Measurements from ENCODE around the gene TOM1L2.

Gene TOM1L2

DNA sequence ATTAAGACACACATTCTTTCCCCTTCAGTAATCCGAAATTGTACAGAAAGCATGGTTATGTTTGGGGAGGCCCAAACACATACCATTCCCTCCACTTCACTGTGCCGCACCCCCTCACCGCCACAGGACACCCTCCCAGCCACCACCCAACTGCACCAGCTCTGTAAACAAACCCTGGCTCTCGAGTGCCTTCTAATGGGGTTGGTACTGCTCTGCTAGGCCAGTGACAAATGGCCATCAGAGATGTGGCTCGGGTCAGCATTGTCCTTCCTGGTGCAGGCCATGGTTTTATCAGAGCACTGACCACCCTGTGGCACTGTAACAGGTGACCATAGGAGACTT lies 111.5 kb downstream of the TOM1L2 start:
- Mint-ChIP-seq H3K4me3 (no peak overlapping the region), H3K36me3 (no peaks in the 10 kb centered on the region), H3K4me1 (peaks cover 7% of the 10 kb centered on the region), H3K27ac (no peak overlapping the region), H3K27me3 (no peaks in the 10 kb centered on the region), H3K9me3 (no peaks in the 10 kb centered on the region)
- no peak for ATAC-seq

DNA sequence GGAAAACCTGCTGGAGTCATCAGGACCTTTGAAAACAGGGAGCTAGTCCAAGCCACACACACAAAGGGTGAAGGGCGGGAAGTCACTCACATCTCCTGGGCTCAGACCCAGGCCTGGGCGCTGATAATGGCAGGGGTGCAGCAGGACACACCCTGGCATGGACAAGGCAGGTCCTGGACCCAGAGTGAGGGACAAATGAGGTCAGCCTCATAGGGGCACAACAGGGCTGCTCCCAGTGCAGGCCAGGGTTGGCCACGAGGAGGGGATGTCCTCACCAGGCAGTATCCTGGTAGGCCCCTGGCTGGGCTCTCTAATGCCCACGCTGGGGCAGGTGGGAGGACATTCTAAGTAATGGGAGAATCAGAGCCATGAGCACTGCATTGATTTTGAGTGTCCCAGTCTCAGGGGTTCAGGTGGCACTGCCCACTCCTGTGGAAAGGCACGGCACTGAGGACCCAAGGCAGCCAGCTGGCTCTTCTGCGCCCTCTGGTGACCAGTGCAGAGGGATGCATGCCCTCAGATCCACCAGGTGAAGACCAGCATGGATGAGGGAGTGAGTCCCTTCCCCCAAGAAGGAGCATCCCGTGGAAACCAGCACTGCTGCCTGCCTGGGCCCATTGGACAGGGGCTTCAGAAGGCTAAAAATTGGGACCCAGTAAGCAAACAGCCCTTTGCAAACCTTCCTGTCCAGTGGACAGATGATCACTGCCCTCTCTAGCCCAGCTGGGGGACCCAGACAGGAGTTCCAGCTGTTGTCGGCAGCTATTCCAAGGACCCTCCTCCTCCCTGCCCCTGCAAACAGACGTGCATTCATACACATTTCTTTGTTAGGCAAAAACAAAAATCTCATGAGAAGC lies 112.1 kb downstream of the TOM1L2 start:
- Mint-ChIP-seq H3K4me1 (peaks cover 7% of the 10 kb centered on the region), H3K36me3 (no peaks in the 10 kb centered on the region), H3K27ac (no peak overlapping the region), H3K4me3 (no peak overlapping the region), H3K9me3 (no peaks in the 10 kb centered on the region), H3K27me3 (no peaks in the 10 kb centered on the region)
- ATAC-seq: peak; percentile 88

DNA sequence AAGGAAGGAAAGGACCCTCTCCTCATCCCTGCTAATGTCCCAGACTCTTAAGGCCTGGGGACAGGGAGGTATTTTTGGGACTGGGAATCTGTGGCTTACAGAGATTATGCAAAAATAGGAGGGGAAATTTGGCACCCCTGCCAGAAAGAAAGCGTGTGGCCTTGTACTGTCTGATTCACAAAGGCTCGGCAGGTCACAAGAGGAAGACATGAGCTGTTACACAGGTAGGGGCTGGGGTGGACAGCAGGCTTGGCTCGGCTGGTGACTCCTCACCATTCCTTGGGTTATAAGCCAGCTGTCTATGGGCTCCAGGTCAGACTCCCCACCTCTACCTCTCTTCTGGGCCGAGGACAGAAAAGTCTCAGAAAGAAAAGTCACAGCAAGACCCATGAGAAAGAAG lies 114.7 kb downstream of the TOM1L2 start:
- no peak for ATAC-seq
- no peaks in the 10 kb centered on the region for H3K27me3 Mint-ChIP-seq
- H3K9me3 Mint-ChIP-seq: no peaks in the 10 kb centered on the region
- no peaks in the 10 kb centered on the region for H3K4me1 Mint-ChIP-seq
- H3K4me3 Mint-ChIP-seq: no peak overlapping the region
- H3K36me3 Mint-ChIP-seq: no peaks in the 10 kb centered on the region
- no peak overlapping the region for H3K27ac Mint-ChIP-seq

DNA sequence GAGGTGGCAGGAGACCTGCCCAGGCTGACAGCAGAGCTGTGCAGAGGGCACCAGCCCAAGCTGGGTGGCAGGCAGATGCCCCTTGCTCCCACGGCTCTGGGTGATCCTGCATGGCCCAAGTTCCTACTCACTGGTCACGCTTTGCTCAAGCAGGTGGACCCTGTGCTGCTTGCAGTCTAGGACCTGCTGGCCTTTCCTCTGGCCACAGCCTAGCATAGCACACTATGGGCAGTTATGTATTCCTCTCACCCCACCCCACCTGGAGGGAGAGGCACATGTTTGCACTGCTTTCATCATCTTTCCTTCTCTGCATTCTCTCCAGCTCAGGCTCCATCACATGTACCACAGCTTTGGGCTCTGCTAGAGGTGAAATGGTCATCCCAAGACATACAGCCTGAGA lies 115.8 kb downstream of the TOM1L2 start:
- H3K27ac Mint-ChIP-seq: no peak overlapping the region
- H3K36me3 Mint-ChIP-seq: no peaks in the 10 kb centered on the region
- H3K4me3 Mint-ChIP-seq: no peak overlapping the region
- H3K27me3 Mint-ChIP-seq: no peaks in the 10 kb centered on the region
- no peak for ATAC-seq
- H3K4me1 Mint-ChIP-seq: peaks cover 2% of the 10 kb centered on the region
- no peaks in the 10 kb centered on the region for H3K9me3 Mint-ChIP-seq

DNA sequence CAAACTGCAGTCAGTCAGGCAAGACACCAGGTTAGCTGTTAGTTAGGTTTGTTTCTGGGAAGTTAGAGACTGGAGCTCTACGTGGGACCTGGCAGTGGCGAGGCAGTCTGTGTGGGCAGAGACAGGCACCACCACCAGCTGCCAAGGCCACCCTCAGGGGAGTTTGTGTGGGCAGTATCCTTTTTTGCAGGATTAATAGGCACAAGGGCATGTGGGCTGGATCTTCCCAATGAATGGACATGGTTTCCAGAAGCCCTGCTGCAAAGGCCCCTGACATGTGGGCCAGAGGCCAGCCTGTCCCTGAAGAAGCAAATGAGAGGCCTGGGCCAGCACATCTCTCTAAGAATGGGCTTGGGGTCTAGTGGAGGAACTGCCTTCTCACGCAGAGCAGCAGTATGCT lies 116.2 kb downstream of the TOM1L2 start:
- Mint-ChIP-seq H3K4me1 (peaks cover 6% of the 10 kb centered on the region), H3K4me3 (no peak overlapping the region), H3K27me3 (no peaks in the 10 kb centered on the region), H3K36me3 (no peaks in the 10 kb centered on the region), H3K9me3 (no peaks in the 10 kb centered on the region), H3K27ac (no peak overlapping the region)
- no peak for ATAC-seq

DNA sequence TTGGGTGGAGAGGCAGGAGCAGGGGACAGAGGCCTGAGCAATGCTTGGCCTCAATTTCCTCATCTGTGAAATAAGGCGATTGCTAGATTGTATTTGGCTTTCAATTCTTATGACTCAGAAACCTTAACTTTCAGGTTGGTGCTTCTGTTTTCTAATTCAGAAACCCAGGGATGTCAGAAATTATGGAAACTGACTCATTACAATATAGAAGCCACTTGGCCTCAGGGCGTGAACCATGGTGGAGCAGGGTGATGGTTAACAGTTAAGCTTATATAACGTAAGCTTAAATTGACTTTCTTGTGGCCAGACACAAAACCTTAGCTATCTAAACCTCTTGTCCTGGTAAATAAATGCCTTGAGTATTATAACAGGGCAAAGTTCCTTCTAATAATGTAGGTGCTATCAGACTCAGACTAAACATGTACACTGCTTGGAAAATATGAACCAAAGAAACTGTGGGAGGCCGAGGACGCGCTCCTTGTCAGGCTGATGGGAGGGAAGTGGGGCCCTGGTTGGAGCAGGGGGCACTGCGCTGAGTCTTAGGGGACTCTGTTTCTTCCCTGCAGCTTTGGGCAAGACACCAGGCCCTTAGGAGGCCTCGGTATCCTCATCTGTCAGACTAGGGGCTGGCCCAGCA lies 118.3 kb downstream of the TOM1L2 start:
- Mint-ChIP-seq H3K4me1 (peaks cover 23% of the 10 kb centered on the region), H3K36me3 (no peaks in the 10 kb centered on the region), H3K9me3 (no peaks in the 10 kb centered on the region), H3K27me3 (no peaks in the 10 kb centered on the region), H3K4me3 (no peak overlapping the region), H3K27ac (no peak overlapping the region)
- no peak for ATAC-seq

DNA sequence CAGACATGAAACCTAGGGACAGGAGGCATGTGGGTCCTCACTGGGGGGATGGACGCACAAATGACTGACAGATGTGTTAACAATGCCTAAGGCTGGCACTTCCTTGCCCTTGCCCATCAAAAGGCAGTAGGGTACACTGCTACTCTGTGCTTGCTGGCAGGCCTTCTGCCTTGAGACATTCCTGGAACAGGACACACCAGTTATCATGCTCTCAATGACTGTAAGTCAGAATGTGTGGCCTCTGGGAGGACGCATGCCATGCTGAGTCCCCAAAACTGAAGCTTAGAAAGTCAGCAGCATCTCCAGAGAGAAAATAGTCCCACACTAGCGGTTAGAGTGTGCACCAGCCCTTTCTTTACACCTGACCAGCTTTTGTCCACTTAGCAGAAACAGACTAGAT lies 119.3 kb downstream of the TOM1L2 start:
- H3K4me3 Mint-ChIP-seq: no peak overlapping the region
- no peaks in the 10 kb centered on the region for H3K9me3 Mint-ChIP-seq
- H3K4me1 Mint-ChIP-seq: peaks cover 31% of the 10 kb centered on the region
- H3K27ac Mint-ChIP-seq: no peak overlapping the region
- no peaks in the 10 kb centered on the region for H3K27me3 Mint-ChIP-seq
- no peaks in the 10 kb centered on the region for H3K36me3 Mint-ChIP-seq
- no peak for ATAC-seq

DNA sequence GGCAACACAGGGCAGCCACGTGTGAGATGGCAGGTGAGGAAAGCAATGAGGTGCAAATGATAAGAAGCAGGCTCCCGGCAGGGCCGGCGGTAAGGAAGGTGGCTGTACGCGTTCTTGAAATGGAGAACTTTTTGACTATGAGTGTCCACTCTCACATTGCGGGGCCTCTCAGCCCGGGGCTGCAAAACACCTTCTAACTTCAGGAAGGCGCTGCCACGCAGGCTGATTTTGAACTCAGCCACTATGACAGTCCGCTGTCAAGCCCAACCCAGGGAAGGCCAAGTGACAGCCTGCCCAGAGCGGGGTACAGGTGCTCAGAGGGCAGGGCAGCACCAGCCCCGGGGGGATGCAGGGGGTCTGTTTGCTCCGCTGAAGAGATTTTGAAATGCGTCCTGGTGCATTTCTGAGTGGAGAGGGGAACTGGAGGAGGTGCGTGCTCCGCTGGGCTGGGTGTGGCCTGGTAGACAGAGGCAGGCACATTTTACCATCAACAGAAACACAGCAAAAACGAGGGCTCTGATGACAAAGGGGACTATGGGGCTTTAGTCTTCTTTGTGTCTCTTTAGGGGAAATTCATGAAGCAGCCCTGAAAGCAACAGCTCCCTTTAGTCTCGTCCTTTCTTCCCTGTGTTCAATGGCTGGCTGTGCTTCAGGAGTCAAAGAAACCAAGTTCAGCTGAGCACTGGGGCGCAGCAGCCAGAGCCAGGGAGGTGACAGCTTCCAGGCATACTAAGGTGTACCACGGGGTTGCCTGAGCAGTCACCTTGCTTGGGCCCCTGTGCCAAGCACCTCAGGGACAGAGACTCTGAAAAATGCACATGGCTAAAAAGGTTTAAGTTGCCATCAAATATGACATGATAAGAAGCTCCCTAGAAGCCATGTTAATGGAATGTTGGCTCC lies 120.8 kb downstream of the TOM1L2 start:
- no peak overlapping the region for H3K27ac Mint-ChIP-seq
- no peak for ATAC-seq
- peaks cover 31% of the 10 kb centered on the region for H3K4me1 Mint-ChIP-seq
- H3K4me3 Mint-ChIP-seq: no peak overlapping the region
- no peaks in the 10 kb centered on the region for H3K9me3 Mint-ChIP-seq
- H3K27me3 Mint-ChIP-seq: no peaks in the 10 kb centered on the region
- no peaks in the 10 kb centered on the region for H3K36me3 Mint-ChIP-seq

DNA sequence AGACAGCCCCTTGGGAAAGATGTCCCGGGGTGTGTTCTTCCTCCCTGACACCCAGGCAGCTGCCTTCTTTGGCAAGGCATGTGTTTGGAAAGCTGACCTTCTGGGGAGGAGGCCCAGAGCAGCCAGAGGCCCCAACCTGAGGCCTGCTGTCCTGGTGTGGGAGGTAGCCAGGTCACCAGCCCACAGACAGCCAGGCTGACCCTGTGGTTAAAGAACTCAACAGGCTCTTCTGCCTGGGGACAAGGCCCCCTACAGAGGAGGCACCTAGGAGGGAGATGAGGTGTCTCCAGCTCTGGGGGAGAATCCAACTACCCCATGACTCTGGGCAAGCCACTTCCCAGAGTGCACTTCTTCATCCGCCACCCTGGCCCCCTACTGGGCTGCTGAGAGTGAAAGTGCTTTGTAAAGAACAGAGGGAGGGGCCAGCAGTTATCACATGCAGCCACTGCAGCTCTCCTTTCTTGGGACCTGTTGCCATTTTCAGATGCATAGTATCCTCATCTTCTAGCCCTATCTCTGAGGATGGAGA lies 122.3 kb downstream of the TOM1L2 start:
- H3K27ac Mint-ChIP-seq: peak overlapping the region; percentile 71
- H3K4me3 Mint-ChIP-seq: no peak overlapping the region
- H3K27me3 Mint-ChIP-seq: no peaks in the 10 kb centered on the region
- peak; percentile 57 for ATAC-seq
- peaks cover 31% of the 10 kb centered on the region for H3K4me1 Mint-ChIP-seq
- H3K36me3 Mint-ChIP-seq: no peaks in the 10 kb centered on the region
- H3K9me3 Mint-ChIP-seq: no peaks in the 10 kb centered on the region

DNA sequence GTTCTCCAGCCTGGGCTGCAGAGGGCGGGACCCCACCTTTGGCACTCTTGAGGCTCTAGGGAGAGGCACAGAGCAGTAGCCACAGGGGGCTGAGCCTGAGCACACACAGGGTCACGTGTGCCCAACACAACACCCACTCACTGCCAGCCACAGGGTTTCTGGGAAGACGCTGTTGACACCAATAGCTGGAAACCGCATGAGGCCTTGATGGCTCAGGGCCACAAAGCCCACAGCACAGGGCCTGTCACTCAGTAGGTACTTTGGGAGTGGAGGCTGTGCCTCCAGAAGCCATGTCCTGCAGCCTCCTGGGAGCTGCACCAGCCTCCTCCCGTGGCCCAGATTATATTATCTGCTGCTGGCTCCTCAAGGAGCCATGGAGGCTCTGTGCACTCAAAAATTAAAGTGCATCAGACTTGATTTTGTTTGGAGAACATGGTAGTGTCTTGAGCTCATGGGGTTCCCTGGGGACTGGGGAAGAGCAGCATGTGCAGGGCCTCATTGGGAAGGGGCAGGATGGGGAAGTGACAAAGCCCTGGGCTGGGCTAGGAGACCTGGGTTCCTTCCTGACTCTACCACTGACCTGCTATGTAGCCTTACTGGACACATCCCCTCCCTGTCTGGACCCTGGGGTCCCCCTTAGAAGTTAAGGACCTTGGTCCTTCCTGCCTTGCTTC lies 122.9 kb downstream of the TOM1L2 start:
- Mint-ChIP-seq H3K9me3 (no peaks in the 10 kb centered on the region), H3K27me3 (no peaks in the 10 kb centered on the region), H3K27ac (peak overlapping the region; percentile 71), H3K4me3 (no peak overlapping the region), H3K36me3 (no peaks in the 10 kb centered on the region), H3K4me1 (peaks cover 31% of the 10 kb centered on the region)
- ATAC-seq: peak; percentile 79

DNA sequence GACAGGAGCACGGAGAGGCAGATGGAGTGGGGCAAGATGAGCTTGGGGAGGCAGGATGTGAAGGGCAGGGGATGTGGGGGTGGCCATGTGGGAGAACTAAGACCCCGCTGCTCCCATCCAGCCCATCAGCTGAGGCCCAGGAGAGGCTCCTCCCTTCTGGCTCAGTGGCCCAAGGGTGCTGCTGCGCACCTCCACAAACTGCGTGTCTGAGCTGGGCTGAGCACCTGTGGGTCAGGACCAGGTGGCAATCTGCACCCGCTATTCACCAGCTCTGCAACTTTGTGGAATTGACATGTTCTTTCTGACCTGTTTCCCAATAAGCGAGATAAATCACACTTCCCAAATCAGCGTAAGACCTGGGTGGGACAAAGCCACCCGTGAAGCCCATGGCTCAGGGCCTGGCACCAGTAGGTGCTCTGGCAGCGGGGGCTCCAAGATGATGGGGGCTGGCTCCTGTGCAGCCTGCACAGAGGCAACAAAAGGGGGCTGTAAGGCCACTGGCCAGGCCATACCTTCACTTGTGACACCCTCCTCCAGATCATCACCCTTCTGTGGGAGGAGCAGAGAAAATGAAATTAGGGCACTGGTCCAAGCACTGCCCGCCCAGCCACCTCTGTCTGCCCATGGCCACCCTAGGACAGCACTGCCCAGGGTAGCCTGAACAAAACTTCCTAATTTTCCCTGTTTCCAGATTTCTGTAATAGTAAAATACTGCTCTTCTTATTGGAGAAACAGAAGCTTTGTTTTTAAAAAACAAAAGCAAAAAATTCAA lies 123.7 kb downstream of the TOM1L2 start:
- no peaks in the 10 kb centered on the region for H3K36me3 Mint-ChIP-seq
- no peaks in the 10 kb centered on the region for H3K9me3 Mint-ChIP-seq
- ATAC-seq: no peak
- H3K27me3 Mint-ChIP-seq: no peaks in the 10 kb centered on the region
- no peak overlapping the region for H3K4me3 Mint-ChIP-seq
- H3K27ac Mint-ChIP-seq: peak overlapping the region; percentile 71
- peaks cover 31% of the 10 kb centered on the region for H3K4me1 Mint-ChIP-seq

DNA sequence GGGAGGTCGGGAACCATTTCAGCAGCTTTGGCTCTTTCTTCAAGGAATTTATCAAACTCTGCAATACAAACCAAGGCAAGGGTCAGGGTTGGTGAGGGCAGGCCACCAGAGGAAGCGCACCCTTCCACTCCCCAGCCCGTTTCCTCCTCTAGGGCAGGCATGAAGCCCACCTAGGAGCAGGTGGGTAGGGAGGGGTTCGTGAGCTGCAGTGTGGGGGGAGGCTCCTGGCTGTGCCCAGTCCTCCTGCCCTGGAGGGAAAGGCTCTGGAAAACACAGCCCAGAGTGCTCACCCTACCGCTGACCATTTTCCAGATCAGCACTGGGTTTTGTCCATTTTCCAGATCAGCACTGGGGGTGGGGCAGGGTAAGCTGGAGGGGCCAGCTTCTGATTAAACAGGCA lies 124.5 kb downstream of the TOM1L2 start:
- Mint-ChIP-seq H3K9me3 (no peaks in the 10 kb centered on the region), H3K27me3 (no peaks in the 10 kb centered on the region), H3K27ac (peak overlapping the region; percentile 71), H3K36me3 (no peaks in the 10 kb centered on the region), H3K4me1 (peaks cover 31% of the 10 kb centered on the region), H3K4me3 (no peak overlapping the region)
- no peak for ATAC-seq

DNA sequence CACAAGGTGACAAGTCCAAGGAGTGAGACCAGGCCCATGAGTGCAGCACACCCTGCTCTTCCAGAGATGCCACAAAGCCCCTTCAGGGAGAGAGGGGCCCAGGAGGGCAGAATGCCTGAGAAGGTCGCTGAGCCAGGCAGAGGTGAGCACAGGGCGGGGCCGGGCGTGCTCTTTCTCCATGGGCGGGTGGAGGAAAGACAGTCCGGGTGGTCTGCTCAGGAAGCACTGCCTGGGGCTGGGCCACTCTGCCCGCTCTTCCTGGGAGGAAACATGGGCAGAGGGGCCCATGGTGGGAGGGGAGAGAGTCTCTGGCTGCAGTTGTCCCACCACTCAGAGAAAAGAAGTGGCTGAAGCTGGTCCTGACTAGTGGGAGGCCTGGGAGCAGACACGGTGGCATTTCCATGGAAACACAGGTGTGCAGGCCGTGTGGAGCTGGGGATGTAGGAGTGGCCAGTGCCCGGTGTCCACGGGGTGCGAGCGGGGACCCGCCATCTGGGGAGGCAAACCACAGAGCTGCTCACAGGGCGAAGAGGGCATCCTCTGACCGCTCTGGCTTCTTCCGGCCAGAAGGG lies 125.0 kb downstream of the TOM1L2 start:
- Mint-ChIP-seq H3K27me3 (no peaks in the 10 kb centered on the region), H3K9me3 (no peaks in the 10 kb centered on the region), H3K4me3 (no peak overlapping the region), H3K36me3 (no peaks in the 10 kb centered on the region), H3K27ac (no peak overlapping the region), H3K4me1 (peaks cover 31% of the 10 kb centered on the region)
- no peak for ATAC-seq

DNA sequence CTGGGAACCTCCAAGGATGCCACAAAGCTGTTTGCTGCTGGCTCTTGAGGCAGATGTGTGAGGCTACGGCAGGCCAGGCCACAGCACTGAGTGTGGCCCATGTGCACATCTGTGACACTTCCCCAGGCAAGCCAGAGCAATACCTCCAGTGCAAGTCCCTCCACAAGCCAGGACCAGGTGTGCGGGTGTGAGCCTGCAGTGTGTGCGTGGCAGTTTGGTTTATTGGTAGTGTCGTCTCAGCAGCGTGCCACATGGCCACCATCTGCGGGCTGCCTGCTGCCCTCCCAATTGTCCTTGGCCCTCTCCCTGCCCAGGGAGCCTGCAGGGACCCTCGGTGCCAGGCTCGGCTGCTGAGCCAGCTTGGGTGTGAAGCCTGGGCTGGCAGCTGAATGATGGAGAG lies 125.6 kb downstream of the TOM1L2 start:
- no peaks in the 10 kb centered on the region for H3K36me3 Mint-ChIP-seq
- H3K9me3 Mint-ChIP-seq: no peaks in the 10 kb centered on the region
- H3K4me3 Mint-ChIP-seq: no peak overlapping the region
- H3K27ac Mint-ChIP-seq: no peak overlapping the region
- H3K4me1 Mint-ChIP-seq: peaks cover 31% of the 10 kb centered on the region
- ATAC-seq: no peak
- H3K27me3 Mint-ChIP-seq: no peaks in the 10 kb centered on the region

All from stimulated activated memory B cell treated with anti-CD40 and anti-IgM and Interleukin-4, amounts not matched to agents 10 μg/mL and 1 μg/mL and 100 μg/mL, for 72 hours (primary cell).